ENCODE measurements around the gene MAB21L3. TPM values are rescaled to one million over a fixed set of nuclear protein-coding genes. Genes with fewer than 3 reads are reported as not detected.
A peak's percentile ranks its signal among the peaks of the same experiment; 100 is the strongest.

MAB21L3 gene
- total RNA-seq, 1 experiment from 2014 or later = 1.4 TPM

GRCh38 chr1:116112388-116113140, 1.4 kb downstream of the MAB21L3 start:
- H4K20me1 ChIP-seq (ENCODE audit: low read length) = no peaks in the 10 kb centered on the region
- no peak for TF ChIP-seq EZH2 (IDR thresholded peaks at IDR 0.05; ENCODE audit: low read length, unreplicated experiment)
- TF ChIP-seq CTCF (conservative IDR thresholded peaks at IDR 0.05; ENCODE audit: low read depth, low read length) = no peak
- no TSS peak for BruUV-seq (replicated peaks)
- H3K9me3 ChIP-seq (ENCODE audit: low read length) = no peaks in the 10 kb centered on the region
- H3K4me1 ChIP-seq (ENCODE audit: insufficient read depth, low read length) = peaks cover 71% of the 10 kb centered on the region
- no peak overlapping the region for H2AFZ ChIP-seq (ENCODE audit: low read length)
- no peaks in the 10 kb centered on the region for H3K27me3 ChIP-seq (ENCODE audit: low read length)
- H3K79me2 ChIP-seq (ENCODE audit: low read length) = no peaks in the 10 kb centered on the region
- H3K9ac ChIP-seq (ENCODE audit: low read length) = no peak overlapping the region
- DNase-seq = no peak
- no peak for ATAC-seq
- no peaks in the 10 kb centered on the region for H3K9me2 ChIP-seq (replicated peaks; ENCODE audit: low read length)
- peak overlapping the region; percentile 94; the same call in 1 of the 2 replicates for H3K27ac ChIP-seq (ENCODE audit: low read length)
- peaks cover 11% of the 10 kb centered on the region for H3F3A ChIP-seq (ENCODE audit: low read length, unreplicated experiment)
- no peaks in the 10 kb centered on the region for H3K36me3 ChIP-seq (ENCODE audit: low read depth, low read length)
- intact Hi-C loops (cut with micrococcal nuclease) = no loop called here
- 0 out of 2 replicates have a peak overlapping the region, but pooled peaks have one; percentile 13 for H3K4me2 ChIP-seq (ENCODE audit: low read length)
- POLR2A ChIA-PET (ENCODE audit: unreplicated experiment) = no interaction called here
- H3K4me3 ChIP-seq (ENCODE audit: low read length) = no peak overlapping the region
- CTCF ChIA-PET = no interaction called here

GRCh38 chr1:116113615-116114014, 2.4 kb downstream of the MAB21L3 start:
- DNase-seq (no peak), ATAC-seq (no peak)
- Histone ChIP-seq H3F3A (ENCODE audit: low read length, unreplicated experiment) (peaks cover 11% of the 10 kb centered on the region), H4K20me1 (ENCODE audit: low read length) (no peaks in the 10 kb centered on the region), H3K9me2 (replicated peaks; ENCODE audit: low read length) (no peaks in the 10 kb centered on the region), H3K4me2 (ENCODE audit: low read length) (no peak overlapping the region), H3K79me2 (ENCODE audit: low read length) (no peaks in the 10 kb centered on the region), H3K27ac (ENCODE audit: low read length) (no peak overlapping the region), H3K36me3 (ENCODE audit: low read depth, low read length) (no peaks in the 10 kb centered on the region), H3K4me1 (ENCODE audit: insufficient read depth, low read length) (peaks cover 70% of the 10 kb centered on the region), H3K9ac (ENCODE audit: low read length) (no peak overlapping the region), H3K9me3 (ENCODE audit: low read length) (no peaks in the 10 kb centered on the region), H3K27me3 (ENCODE audit: low read length) (no peaks in the 10 kb centered on the region), H3K4me3 (ENCODE audit: low read length) (no peak overlapping the region), H2AFZ (ENCODE audit: low read length) (no peak overlapping the region)
- TF ChIP-seq CTCF (conservative IDR thresholded peaks at IDR 0.05; ENCODE audit: low read depth, low read length) (no peak), EZH2 (IDR thresholded peaks at IDR 0.05; ENCODE audit: low read length, unreplicated experiment) (no peak), EZH2phosphoT487 (IDR thresholded peaks at IDR 0.05; ENCODE audit: borderline replicate concordance, low read length) (no peak)
- CTCF ChIA-PET = no interaction called here
- no TSS peak for BruUV-seq (replicated peaks)
- intact Hi-C loops (cut with micrococcal nuclease) = no loop called here
- POLR2A ChIA-PET (ENCODE audit: unreplicated experiment) = no interaction called here

Measured in PC-3 (cell line).